Tibial nerve (tissue), 4 donors: ENCODE measurements around the gene KIF5C.

Experiments
- EP300 ChIP-seq, 2 donors: sonication (generic); formaldehyde crosslinking; IDR thresholded peaks; one replicate each; pipeline ENCODE4 v1.6.1; 2017; ENCODE audit warnings: antibody characterized with exemption in 2 of 2, mild to moderate bottlenecking in 1 of 2
- TF ChIP-seq, protein P1 (sequence below), 5 experiments: fragments of 200-600 bp in 3 of 5; fragments of 450-650 bp in 2 of 5; sonication (generic) in 3 of 5; IDR thresholded peaks; one replicate each; pipeline ENCODE4 v1.5.1; 2016 to 2019; ENCODE audit warnings: antibody characterized with exemption in 5 of 5, mild to moderate bottlenecking in 3 of 5, moderate library complexity in 2 of 5

DNA sequence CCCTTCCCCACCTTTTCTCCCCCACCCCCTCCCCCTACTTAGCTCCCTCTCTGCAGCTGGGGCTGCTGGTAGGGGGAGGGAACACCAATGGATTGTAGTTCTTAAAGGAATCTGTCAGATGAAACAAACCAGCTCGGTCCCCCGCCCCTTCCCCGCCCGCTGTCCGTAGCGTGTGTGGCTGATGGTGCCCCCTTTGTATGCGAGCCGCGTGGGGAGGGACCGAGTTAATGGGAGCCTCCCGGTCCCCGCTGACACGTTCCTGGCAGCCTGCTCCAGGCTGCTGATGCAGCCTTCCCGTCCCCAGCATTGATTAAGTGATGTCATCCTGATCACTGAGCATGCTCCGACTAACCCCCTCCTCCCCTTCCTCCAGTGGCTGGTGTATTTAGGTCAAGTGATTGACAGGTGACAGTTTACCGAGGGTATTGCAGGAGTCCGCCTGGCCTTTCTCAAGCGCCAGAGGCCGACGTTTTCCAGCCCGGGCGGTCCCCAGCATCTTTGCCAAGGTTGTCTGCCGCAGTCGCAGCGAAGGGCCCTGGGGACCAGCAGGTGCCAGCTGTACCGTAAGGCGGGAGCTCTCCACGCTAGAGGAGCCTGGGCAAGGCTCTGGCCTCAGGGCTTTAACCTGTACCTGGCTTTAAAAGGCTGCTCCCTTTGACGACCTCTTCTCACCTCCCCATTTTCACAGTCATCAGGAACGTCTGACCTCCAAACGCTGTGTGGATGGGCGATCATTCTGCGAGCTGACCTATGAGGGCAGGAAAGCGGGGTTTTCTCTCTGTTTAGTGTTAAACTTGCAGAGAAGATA lies 1.8 kb downstream of the KIF5C start:
- TF ChIP-seq, protein P1, sequence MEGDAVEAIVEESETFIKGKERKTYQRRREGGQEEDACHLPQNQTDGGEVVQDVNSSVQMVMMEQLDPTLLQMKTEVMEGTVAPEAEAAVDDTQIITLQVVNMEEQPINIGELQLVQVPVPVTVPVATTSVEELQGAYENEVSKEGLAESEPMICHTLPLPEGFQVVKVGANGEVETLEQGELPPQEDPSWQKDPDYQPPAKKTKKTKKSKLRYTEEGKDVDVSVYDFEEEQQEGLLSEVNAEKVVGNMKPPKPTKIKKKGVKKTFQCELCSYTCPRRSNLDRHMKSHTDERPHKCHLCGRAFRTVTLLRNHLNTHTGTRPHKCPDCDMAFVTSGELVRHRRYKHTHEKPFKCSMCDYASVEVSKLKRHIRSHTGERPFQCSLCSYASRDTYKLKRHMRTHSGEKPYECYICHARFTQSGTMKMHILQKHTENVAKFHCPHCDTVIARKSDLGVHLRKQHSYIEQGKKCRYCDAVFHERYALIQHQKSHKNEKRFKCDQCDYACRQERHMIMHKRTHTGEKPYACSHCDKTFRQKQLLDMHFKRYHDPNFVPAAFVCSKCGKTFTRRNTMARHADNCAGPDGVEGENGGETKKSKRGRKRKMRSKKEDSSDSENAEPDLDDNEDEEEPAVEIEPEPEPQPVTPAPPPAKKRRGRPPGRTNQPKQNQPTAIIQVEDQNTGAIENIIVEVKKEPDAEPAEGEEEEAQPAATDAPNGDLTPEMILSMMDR (IDR thresholded peaks at IDR 0.05) = no peak
- TF ChIP-seq EP300 (IDR thresholded peaks at IDR 0.05) = no peak
